Erythroblast (primary cell): ENCODE measurements around the gene SLC12A5.

ENCODE experiments used
- GATA1 ChIP-seq: IDR thresholded peaks from 2 replicates; pipeline ENCODE4 v1.6.1; 2011; ENCODE audit warnings: low read depth, mild to moderate bottlenecking, control low read depth, low read length, moderate library complexity
- POLR2A ChIP-seq: IDR thresholded peaks from 2 replicates; pipeline ENCODE4 v1.6.1; 2011; ENCODE audit warnings: mild to moderate bottlenecking, low read length

GRCh38 chr20:46083101-46083500 lies 54.1 kb downstream of the SLC12A5 start:
- TF ChIP-seq POLR2A: no peak
- no peak for TF ChIP-seq GATA1
